ENCODE results near the gene MINDY4. TPM values are rescaled to one million over a fixed set of nuclear protein-coding genes. Genes with fewer than 3 reads are reported as not detected.

Gene MINDY4
- total RNA-seq, 4 donors from 2014 or later: 4.6 to 14.1 (median 6.8) TPM

- H3K4me3 ChIP-seq: peak overlapping the region in 2 of 4 donors; percentile 27 to 34
- peak; percentile 42 for DNase-seq
- no peak for TF ChIP-seq POLR2AphosphoS5 (IDR thresholded peaks at IDR 0.05)
- no peak for TF ChIP-seq EP300 (IDR thresholded peaks at IDR 0.05; ENCODE audit: low read depth)
- no peak for TF ChIP-seq POLR2A (IDR thresholded peaks at IDR 0.05)
- TF ChIP-seq CTCF (IDR thresholded peaks at IDR 0.05): no peak
- in situ Hi-C loops (cut with MboI; ENCODE audit: low pct_ligation_motif_present in 1 of 4, low pct_unique_long_range_greater_than_20kb in 1 of 4, low sequenced_read_pairs in 3 of 4) (no loop called here), intact Hi-C loops (cut with DNase I; ENCODE audit: low total_unique reads) (loop anchor here (10.0 kb wide), 1 partner anchor 109 kb away; no protein-coding TSS in a partner anchor)
- no peaks in the 10 kb centered on the region for H3K36me3 ChIP-seq
- H3K27ac ChIP-seq: peak overlapping the region; percentile 59 to 87 (median 77)
- no peaks in the 10 kb centered on the region for H3K27me3 ChIP-seq
- peaks cover 17 to 57% (median 47%) of the 10 kb centered on the region in 4 donors for H3K4me1 ChIP-seq
- 53 to 56% methylated on average over 2 to 16 of the region's 16 CpGs for WGBS, 2 donors (ENCODE audit: low coverage in 1 of 2)
- H3K9me3 ChIP-seq: no peaks in the 10 kb centered on the region
These were observed 142.8 kb downstream of the MINDY4 start for GRCh38 chr7:30913821-30914515.

GRCh38 chr7:30914596-30914995, 143.4 kb downstream of the MINDY4 start:
- H3K27me3 ChIP-seq: no peaks in the 10 kb centered on the region
- in situ Hi-C loops (cut with MboI; ENCODE audit: low pct_ligation_motif_present in 1 of 4, low pct_unique_long_range_greater_than_20kb in 1 of 4, low sequenced_read_pairs in 3 of 4): no loop called here
- H3K4me1 ChIP-seq: peaks cover 17 to 56% (median 46%) of the 10 kb centered on the region in 4 donors
- 59% methylated on average over 4 of the region's 4 CpGs; no CpG with 5 or more reads in 1 of the 2 donors for WGBS, 2 donors (ENCODE audit: low coverage in 1 of 2)
- intact Hi-C loops (cut with DNase I; ENCODE audit: low total_unique reads): loop anchor here (10.0 kb wide), 1 partner anchor 110 kb away; no protein-coding TSS in a partner anchor
- TF ChIP-seq EP300 (IDR thresholded peaks at IDR 0.05; ENCODE audit: low read depth): no peak
- TF ChIP-seq POLR2AphosphoS5 (IDR thresholded peaks at IDR 0.05): no peak
- no peak for TF ChIP-seq CTCF (IDR thresholded peaks at IDR 0.05)
- TF ChIP-seq POLR2A (IDR thresholded peaks at IDR 0.05): no peak
- H3K9me3 ChIP-seq: no peaks in the 10 kb centered on the region
- peak overlapping the region; percentile 59 to 87 (median 77) for H3K27ac ChIP-seq
- no peaks in the 10 kb centered on the region for H3K36me3 ChIP-seq
- no peak overlapping the region for H3K4me3 ChIP-seq
- DNase-seq: no peak

DNA sequence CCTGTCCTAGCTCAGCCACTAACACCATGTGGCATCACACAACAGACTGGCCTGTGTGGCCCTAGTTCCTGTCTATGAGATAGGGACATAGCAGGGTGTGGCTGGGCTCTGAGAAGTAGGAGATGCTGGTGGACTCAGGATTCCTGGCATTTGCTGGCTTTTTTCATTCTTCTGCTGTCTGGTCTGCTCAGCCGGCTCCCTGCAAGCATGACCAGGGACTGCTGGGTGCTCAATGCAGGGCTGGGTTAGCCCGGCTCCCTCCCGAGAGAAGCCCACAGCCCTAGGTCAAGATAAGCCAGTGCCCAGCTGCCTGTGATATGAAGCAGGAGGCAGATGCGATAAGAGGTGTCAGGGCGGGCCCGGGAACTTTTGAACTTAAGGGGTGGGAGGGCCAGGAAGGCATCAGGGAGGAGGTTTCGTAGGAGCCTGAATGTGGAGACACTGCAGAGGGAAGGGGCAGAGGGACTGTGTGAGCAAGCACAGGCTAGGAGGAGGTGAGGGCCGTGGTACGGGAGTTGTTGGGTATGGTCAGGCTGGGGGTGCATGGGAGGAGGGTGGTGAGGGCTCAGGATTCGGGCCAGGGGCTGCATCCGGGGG, 143.9 kb downstream of the MINDY4 start:
- no peaks in the 10 kb centered on the region for H3K27me3 ChIP-seq
- peak overlapping the region; percentile 59 to 87 (median 77) for H3K27ac ChIP-seq
- intact Hi-C loops (cut with DNase I; ENCODE audit: low total_unique reads): loop anchor here (10.0 kb wide), 1 partner anchor 110 kb away; no protein-coding TSS in a partner anchor
- peaks cover 16 to 59% (median 44%) of the 10 kb centered on the region in 4 donors for H3K4me1 ChIP-seq
- no peak for DNase-seq
- H3K4me3 ChIP-seq: no peak overlapping the region
- no peaks in the 10 kb centered on the region for H3K36me3 ChIP-seq
- in situ Hi-C loops (cut with MboI; ENCODE audit: low pct_ligation_motif_present in 1 of 4, low pct_unique_long_range_greater_than_20kb in 1 of 4, low sequenced_read_pairs in 3 of 4): no loop called here
- TF ChIP-seq POLR2A (IDR thresholded peaks at IDR 0.05): no peak
- TF ChIP-seq CTCF (IDR thresholded peaks at IDR 0.05): no peak
- no peak for TF ChIP-seq POLR2AphosphoS5 (IDR thresholded peaks at IDR 0.05)
- TF ChIP-seq EP300 (IDR thresholded peaks at IDR 0.05; ENCODE audit: low read depth): no peak
- no peaks in the 10 kb centered on the region for H3K9me3 ChIP-seq
- WGBS, 2 donors (ENCODE audit: low coverage in 1 of 2): 59 to 60% methylated on average over 5 to 11 of the region's 11 CpGs

DNA sequence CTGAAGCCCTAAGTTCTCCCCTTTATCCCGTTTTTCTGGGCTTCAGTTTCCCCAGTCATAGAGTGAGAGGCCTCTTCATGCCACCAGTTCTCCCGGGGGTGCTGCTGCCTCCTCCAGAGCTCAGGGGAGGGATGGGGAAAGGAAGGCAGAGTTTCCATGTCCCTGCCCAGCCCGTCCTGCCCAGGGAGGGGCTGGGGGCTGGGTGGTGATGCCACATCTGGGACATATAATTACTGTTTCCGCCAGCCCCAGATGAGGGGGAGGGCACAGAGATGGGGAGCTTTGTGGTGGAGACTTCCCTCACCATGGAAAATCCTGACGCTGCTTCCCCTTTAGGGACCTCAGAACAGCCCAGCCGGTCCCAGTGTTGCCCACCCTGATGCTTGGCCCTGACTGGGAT, 144.5 kb downstream of the MINDY4 start:
- H3K4me1 ChIP-seq: peaks cover 14 to 58% (median 43%) of the 10 kb centered on the region in 4 donors
- in situ Hi-C loops (cut with MboI; ENCODE audit: low pct_ligation_motif_present in 1 of 4, low pct_unique_long_range_greater_than_20kb in 1 of 4, low sequenced_read_pairs in 3 of 4): no loop called here
- H3K36me3 ChIP-seq: no peaks in the 10 kb centered on the region
- DNase-seq: no peak
- TF ChIP-seq POLR2A (IDR thresholded peaks at IDR 0.05) (no peak), EP300 (IDR thresholded peaks at IDR 0.05; ENCODE audit: low read depth) (no peak), CTCF (IDR thresholded peaks at IDR 0.05) (no peak), POLR2AphosphoS5 (IDR thresholded peaks at IDR 0.05) (no peak)
- no peak overlapping the region for H3K4me3 ChIP-seq
- 61% methylated on average over 6 of the region's 6 CpGs; no CpG with 5 or more reads in 1 of the 2 donors for WGBS, 2 donors (ENCODE audit: low coverage in 1 of 2)
- no peaks in the 10 kb centered on the region for H3K27me3 ChIP-seq
- H3K27ac ChIP-seq: peak overlapping the region in 3 of 4 donors; percentile 59 to 87 (median 72)
- H3K9me3 ChIP-seq: no peaks in the 10 kb centered on the region
- intact Hi-C loops (cut with DNase I; ENCODE audit: low total_unique reads): loop anchor here (10.0 kb wide), 1 partner anchor 111 kb away; no protein-coding TSS in a partner anchor

Measured in transverse colon (tissue), 4 donors.